ENCODE data around the gene VIPR2.
"Not testable (repeated sequence)": the region's sequence is repeated elsewhere in the genome, so short reads cannot be mapped to it uniquely, and the experiment has no call there.

VIPR2 gene

DNA sequence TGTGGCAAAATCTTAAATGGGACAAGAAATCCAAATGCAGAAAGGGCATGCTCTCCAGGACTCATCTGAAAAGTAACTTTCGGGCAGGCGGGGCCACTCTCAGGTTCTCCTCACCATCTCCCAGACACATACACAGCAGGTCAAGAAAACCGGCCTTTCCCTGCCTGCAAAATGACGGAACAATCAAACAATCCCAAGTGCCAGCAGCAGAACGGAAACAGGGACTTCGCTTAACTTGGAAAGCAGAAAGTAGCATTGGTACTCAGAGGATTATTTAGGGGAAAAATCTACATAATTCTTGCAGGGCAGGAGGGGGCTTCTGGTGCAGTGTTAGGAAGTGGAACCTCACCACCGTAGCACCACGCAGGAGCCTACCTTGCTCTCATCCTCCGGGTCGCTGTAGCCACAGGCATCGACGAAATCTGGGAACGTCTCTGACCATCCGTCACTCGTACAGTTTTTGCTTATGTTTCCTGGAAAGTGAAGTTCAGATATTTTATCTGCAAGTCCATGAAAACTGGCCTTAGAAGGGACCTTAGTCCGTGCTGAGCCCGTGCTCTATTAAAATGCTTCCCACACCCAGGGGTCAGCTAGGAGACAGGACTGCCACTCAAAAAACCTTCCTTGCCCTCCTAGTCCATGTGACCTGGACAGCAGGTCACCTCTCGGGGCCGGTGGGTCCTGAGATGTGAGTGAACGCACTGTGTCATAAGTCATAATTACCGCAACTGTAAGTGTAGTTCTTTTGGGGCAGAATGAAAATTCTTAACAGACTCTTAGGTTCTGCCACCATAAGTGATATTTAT lies 41.1 kb downstream of the VIPR2 start:
- no peak for DNase-seq (ENCODE audit: low spot score)

DNA sequence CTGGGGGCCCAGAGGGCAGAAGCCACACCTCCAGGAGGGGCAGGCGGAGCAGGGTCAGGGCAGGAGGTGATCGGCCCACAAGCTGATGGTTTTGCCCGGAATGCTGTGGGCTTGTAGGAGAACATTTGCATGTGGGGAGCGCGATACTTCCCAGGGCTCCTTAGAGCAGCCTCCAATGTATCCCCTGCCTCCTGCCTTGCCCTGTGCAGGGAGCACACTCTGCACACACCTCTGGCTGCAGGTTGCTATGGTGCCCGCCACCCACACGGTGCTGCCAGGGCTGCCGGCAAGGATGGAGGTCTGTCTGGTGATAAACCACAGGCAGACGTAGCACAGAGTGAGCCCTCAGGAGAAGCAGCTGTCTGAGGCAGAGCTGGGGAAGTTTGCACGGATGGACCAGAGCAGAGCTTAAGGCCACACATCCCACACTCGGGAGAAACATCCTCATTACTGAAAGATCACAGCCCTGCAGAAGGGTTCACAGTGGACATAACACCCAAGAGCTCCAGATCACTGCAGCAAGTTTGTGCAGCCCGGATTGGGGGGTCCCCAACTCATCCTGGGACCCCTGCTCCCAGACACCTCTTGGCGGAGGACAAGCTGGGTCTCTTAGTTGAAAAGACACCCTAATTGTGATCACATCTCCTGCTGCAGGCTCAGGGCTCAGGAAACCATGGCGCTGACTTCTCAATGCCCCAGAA lies 41.8 kb downstream of the VIPR2 start:
- no peak for DNase-seq (ENCODE audit: low spot score)

GRCh38 chr7:159101661-159102091 lies 43.0 kb downstream of the VIPR2 start:
- not testable (repeated sequence) for DNase-seq (ENCODE audit: low spot score)

- not testable (repeated sequence) for DNase-seq (ENCODE audit: low spot score)
Measured at GRCh38 chr7:159101083-159101395, 43.6 kb downstream of the VIPR2 start.

DNA sequence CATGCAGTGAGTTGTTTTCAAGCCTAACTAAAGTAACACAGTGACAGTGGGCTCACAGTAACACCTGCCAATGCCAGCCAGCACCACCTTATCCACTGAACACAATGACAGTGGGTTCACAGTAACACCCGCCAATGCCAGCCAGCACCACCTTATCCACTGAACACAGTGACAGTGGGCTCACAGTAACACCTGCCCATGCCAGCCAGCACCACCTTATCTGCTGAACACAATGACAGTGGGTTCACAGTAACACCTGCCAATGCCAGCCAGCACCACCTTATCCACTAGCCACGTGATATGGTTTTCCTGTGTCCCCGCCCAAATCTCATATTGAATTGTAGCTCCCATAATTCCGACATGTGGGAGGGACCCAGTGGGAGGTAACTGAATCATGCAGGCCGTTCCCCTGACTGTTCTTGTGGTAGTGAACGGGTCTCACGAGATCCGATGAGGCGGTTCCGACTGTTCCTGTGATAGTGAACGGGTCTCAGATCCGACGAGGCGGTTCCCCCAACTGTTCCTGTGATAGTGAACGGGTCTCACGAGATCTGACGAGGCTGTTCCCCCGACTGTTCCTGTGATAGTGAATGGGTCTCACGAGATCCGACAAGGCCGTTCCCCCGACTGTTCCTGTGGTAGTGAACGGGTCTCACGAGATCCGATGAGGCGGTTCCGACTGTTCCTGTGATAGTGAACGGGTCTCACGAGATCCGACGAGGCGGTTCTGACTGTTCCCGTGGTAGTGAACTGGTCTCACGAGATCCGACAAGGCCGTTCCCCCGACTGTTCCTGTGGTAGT lies 44.2 kb downstream of the VIPR2 start:
- not testable (repeated sequence) for DNase-seq (ENCODE audit: low spot score)

- no peak for DNase-seq (ENCODE audit: low spot score)
Measured at GRCh38 chr7:159099711-159100231, 44.9 kb downstream of the VIPR2 start.

- no peak for DNase-seq (ENCODE audit: low spot score)
Measured at GRCh38 chr7:159098811-159099655, 45.6 kb downstream of the VIPR2 start.

DNA sequence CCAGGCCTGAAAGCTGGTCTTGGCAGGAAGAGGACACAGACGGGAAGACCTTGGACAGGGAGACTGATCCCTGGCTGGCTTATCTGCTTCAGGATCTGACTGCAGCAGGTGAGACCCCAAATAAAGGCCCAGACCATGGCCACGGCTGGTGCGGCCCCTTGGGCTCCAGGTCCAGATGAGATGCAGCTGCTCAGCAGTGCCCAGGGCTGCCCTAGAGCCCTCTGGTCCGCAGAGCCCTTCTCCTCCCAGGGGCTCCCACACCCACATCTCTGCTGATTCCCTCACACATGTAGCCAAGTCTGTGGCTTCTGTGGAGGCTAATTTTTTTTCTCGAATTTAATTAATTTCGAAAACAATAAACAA lies 46.3 kb downstream of the VIPR2 start:
- no peak for DNase-seq (ENCODE audit: low spot score)

GRCh38 chr7:159097661-159098423 lies 46.8 kb downstream of the VIPR2 start:
- DNase-seq (ENCODE audit: low spot score), result no peak

DNA sequence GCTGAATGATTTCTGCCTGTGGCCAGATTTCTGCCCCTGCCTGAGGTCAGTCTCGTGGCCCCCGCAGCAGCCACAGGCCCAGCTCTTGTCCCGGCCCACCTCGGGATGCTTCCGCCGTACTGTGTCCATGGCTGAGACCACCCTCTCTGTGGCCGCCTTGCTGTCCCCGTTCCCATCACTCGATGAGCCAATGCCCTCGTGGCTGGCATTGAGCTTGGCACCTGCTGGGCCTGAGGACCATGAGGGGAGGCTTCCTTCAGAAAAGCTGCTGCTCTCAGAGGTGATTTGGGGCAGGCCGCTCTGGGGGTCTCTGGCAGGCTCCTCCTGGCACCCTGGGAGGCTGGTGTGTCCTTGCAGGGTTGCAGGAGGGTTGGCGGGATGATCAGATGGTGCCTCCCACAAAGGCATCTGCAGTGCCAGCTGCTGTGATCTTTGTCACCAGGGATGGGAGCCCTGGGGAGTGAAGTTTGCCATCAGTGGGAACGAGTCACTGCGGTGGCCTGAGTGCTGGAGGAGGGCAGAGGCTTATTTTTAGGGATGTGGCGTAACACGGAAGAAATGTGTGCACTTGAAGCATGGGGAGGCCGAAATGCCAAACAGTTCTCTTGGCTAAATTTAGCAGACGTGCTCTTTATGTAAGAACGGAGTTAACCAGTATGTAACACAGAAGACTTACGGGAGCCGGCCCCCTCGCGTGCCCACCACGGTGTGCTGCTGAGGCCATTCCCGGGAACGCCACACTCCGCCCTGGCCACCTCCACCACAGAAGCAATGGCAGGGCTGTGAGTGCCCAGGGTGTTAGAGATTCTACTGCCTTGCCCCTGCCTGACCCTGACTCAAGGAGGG lies 47.7 kb downstream of the VIPR2 start:
- no peak for DNase-seq (ENCODE audit: low spot score)

DNA sequence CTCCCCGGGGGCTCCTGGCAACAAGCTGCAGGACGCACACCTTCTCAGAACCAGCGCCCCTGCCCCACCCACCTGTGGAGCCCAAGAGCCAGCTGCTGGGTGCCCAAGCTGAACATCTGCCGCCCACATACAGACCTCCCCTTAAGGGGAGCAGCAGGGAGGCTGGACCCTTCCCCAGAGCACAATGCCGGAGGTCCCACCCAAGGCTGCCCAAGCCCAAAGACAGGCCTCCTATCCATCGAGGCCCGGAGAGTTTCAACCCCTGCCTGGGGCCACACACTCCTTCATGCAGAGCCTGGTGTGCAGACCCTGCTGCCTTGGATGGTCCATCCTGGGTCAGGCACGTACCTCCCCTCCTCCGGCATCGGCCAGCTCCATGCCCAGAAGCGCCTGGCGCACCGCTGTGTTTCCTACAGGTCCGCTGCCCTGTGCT lies 48.7 kb downstream of the VIPR2 start:
- no peak for DNase-seq (ENCODE audit: low spot score)

DNA sequence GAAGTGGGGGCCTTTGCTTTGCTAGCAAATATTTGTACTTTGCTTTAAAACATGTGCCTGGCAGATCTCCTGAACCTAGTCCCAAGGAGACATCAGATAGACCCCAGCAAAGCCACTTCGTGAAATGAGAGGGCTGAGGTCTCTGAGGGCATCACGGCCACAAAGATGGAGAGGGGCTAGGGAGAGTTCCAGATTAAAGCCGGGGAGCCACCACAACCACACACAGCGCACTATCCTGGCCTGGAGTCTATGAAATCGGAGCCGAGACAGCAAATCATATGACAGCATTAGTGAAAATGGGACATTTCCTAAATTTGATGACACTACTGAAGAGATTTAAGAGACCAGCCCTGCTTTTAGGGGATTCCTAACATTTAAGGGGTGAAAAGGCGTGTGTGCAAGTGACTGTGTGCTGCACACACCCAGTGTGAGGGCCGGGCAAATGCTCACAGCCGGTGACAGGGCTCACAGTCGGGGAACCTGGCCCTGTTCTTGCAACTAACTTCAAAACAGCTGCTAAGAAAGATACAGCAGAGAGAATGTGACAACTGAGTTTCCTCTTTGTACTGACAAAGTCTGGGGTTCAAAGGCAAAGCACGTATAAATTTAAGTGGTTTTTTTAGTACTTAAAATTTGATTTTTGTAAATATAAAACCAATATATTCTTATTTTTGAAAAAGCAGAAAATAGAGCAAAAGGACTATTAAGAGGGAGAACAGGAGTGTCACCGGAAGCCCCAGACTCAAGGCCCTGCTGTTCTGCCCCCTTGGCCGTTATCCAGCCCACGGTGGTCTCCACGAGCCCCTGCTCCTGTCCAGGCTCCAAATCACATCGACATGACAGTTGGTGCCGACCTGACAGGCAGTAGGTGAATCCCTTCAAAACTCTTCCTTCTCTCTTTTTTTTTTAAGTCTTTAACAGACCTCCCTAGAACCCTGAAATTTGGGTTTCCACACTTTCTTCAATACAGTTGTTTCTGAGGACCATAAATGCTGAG lies 49.5 kb downstream of the VIPR2 start:
- no peak for DNase-seq (ENCODE audit: low spot score)

DNA sequence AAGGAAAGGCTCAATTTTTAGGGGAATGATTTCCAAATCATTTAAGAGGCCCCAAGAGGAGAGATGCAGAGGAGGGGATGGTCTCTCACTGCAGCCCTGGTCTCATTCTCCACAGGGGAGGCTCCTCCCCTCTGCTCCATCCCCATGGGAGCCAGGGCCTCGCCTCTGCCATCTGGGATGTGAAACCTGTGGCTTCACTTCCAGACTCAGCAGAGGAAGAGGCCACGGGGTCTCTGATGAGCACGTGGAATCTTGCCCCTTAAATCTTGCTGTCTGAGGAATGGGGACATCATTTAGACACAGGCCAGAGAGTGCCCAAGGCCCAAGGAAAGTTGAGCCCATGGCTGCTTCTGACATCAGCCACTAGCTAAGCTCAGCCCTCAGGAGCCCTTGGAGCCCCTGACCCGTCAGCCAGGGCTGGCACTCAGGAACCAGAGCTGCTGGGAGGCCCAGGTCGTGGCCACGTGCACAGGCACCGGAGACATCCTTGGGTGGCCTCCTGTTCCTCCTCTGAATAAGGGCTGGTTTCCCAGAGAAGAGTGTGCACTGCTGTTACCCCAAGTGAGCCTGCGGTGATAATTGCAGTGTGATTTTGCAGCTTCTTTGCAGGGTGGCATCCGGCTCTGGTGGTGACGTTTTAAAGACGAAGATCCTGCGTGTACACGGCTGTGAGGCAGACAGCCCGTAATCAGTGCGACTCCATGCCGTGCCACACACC lies 50.5 kb downstream of the VIPR2 start:
- DNase-seq (ENCODE audit: low spot score), result no peak

DNA sequence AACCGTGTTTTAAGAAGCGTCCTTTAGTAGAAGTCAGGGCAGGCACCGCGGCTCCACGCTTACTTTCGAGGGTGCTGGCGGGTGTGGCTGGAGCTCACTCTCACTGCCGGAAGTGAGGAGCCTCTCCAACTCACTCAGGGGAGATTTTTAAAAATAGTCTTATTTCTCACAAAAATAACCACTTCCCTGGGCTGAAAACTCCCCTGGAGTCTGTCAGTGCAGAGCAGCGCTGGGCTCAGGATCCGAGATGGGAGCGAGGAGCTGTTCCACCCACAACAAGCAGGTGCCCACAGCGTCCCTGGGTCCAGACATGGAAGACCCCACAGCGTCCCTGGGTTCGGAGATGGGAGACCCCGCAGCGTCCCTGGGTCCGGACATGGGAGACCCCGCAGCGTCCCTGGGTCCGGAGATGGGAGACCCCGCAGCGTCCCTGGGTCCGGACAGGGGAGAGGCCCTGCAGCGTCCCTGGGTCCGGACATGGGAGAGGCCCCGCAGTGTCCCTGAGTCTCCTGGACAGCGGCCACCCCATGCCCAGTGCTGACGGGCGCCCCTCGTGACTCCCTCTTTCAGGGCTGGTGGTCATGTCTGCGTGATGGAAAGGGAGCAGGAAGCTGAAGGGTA lies 51.2 kb downstream of the VIPR2 start:
- no peak for DNase-seq (ENCODE audit: low spot score)

GRCh38 chr7:159092701-159093121 lies 52.0 kb downstream of the VIPR2 start:
- DNase-seq (ENCODE audit: low spot score), result no peak

- no peak for DNase-seq (ENCODE audit: low spot score)
Measured at GRCh38 chr7:159091480-159092475, 52.9 kb downstream of the VIPR2 start.

Data from CD4-positive, alpha-beta T cell treated with Interleukin-15 for 4 hours (primary cell).